Measurements from ENCODE around the gene NLE1.

DNA sequence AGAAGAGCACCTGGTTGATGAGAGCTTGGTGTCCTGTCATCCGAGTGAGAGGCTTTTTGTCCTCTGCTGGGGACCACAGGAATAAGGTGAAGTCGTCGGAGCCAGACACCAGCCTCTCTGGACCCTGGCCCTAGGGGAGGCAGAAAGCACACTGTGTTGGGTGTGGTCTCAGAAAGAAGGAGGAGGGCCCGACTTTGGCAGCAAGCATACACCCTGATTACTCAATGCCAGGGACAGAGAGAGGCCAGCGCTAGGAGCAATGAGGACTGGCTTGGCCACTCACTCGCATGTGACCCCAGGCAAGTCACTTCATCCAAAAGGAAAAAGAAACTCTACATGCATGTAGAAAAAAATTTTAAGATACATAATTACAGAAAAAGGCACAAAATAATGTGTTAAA lies 6.8 kb downstream of the NLE1 start:
- TF ChIP-seq, protein P1, sequence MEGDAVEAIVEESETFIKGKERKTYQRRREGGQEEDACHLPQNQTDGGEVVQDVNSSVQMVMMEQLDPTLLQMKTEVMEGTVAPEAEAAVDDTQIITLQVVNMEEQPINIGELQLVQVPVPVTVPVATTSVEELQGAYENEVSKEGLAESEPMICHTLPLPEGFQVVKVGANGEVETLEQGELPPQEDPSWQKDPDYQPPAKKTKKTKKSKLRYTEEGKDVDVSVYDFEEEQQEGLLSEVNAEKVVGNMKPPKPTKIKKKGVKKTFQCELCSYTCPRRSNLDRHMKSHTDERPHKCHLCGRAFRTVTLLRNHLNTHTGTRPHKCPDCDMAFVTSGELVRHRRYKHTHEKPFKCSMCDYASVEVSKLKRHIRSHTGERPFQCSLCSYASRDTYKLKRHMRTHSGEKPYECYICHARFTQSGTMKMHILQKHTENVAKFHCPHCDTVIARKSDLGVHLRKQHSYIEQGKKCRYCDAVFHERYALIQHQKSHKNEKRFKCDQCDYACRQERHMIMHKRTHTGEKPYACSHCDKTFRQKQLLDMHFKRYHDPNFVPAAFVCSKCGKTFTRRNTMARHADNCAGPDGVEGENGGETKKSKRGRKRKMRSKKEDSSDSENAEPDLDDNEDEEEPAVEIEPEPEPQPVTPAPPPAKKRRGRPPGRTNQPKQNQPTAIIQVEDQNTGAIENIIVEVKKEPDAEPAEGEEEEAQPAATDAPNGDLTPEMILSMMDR (conservative IDR thresholded peaks at IDR 0.05; ENCODE audit: low read length) = no peak
- TF ChIP-seq EZH2phosphoT487 (IDR thresholded peaks at IDR 0.05; ENCODE audit: borderline replicate concordance) = no peak

Data from Loucy (cell line).